IMR-90 (cell line): Measurements from ENCODE around the gene CDYL2. TPM values are rescaled to one million over a fixed set of nuclear protein-coding genes. Genes with fewer than 3 reads are reported as not detected.

Source experiments
- ATAC-seq: fragments of 200-7000 bp; cut with Tn5 transposase; 2 replicates; pipeline ENCODE4 v1.9.1; 2020; ENCODE audit warnings: low read depth, mild to moderate bottlenecking, moderate library complexity
- BruUV-seq: library from RNA; stranded (reverse); fragments of 400-500 nt; replicated peaks from 2 replicates; lab custom pipeline; 2021; lab: Mats Ljungman, UMichigan
- CTCF ChIA-PET: fragments of 300-600 bp; formaldehyde crosslinking; extraction: SDS; loops from one replicate; lab custom pipeline; 2021; ENCODE audit warnings: antibody characterized with exemption; lab: Yijun Ruan, JAX
- POLR2A ChIA-PET: fragments of 300-600 bp; sonication (Branson Sonifier 250); formaldehyde crosslinking; loops from one replicate; lab custom pipeline; 2022; ENCODE audit warnings: antibody characterized with exemption; ENCODE audit not compliant: unreplicated experiment; lab: Charles Lee
- DNase-seq: peaks from one replicate; pipeline ENCODE4 v3.0.0; 2013
- H2AFZ ChIP-seq: replicated peaks from 2 replicates; pipeline ENCODE3; 2013; ENCODE audit warnings: low read length, mild to moderate bottlenecking; ENCODE audit not compliant: poor library complexity
- H2AK5ac ChIP-seq: 2 replicates; pipeline ENCODE4 v1.6.1; 2013; ENCODE audit warnings: low read depth, low read length, inconsistent platforms
- H2AK9ac ChIP-seq: replicated peaks from 2 replicates; pipeline ENCODE3; 2013; ENCODE audit warnings: mild to moderate bottlenecking, low read depth, low read length, moderate library complexity; ENCODE audit not compliant: poor library complexity
- H2BK120ac ChIP-seq: 2 replicates; pipeline ENCODE4 v1.6.1; 2013; ENCODE audit warnings: low read depth, low read length, inconsistent platforms
- H2BK15ac ChIP-seq: 3 replicates; pipeline ENCODE4 v1.6.1; 2013; ENCODE audit warnings: low read depth, low read length, inconsistent platforms
- H2BK20ac ChIP-seq: 2 replicates; pipeline ENCODE4 v1.6.1; 2013; ENCODE audit warnings: low read depth, mild to moderate bottlenecking, inconsistent platforms, low read length, moderate library complexity
- H2BK5ac ChIP-seq: 2 replicates; pipeline ENCODE4 v1.6.1; 2013; ENCODE audit warnings: mild to moderate bottlenecking, low read depth, low read length, inconsistent platforms; ENCODE audit not compliant: poor library complexity, severe bottlenecking
- H3K14ac ChIP-seq: replicated peaks from 2 replicates; pipeline ENCODE4 v1.6.1; 2013; ENCODE audit warnings: low read depth, low read length, inconsistent platforms
- H3K18ac ChIP-seq: 2 replicates; pipeline ENCODE4 v1.6.1; 2013; ENCODE audit warnings: low read depth, low read length, control low read depth
- H3K23ac ChIP-seq: 2 replicates; pipeline ENCODE4 v1.6.1; 2013; ENCODE audit warnings: low read depth, low read length, inconsistent platforms
- H3K27ac ChIP-seq: 2 replicates; pipeline ENCODE4 v1.5.1; 2013; ENCODE audit warnings: mild to moderate bottlenecking, control low read depth, low read length; ENCODE audit not compliant: insufficient read depth
- H3K27me3 ChIP-seq: 2 replicates; pipeline ENCODE4 v1.6.1; 2013; ENCODE audit warnings: low read length; ENCODE audit not compliant: control insufficient read depth, insufficient read depth
- H3K36me3 ChIP-seq: 2 replicates; pipeline ENCODE4 v1.6.1; 2013; ENCODE audit warnings: low read length, mixed read lengths; ENCODE audit not compliant: control insufficient read depth, insufficient read depth
- H3K4ac ChIP-seq: 2 replicates; pipeline ENCODE4 v1.6.1; 2013; ENCODE audit warnings: low read depth, low read length, inconsistent platforms
- H3K4me1 ChIP-seq: 2 replicates; pipeline ENCODE4 v1.6.1; 2013; ENCODE audit warnings: low read length, mixed read lengths; ENCODE audit not compliant: control insufficient read depth, insufficient read depth
- H3K4me2 ChIP-seq: 2 replicates; pipeline ENCODE4 v1.6.1; 2013; ENCODE audit warnings: low read depth, mild to moderate bottlenecking, control low read depth, low read length, moderate library complexity
- H3K4me3 ChIP-seq: 2 replicates; pipeline ENCODE4 v1.5.1; 2013; ENCODE audit warnings: low read depth, mild to moderate bottlenecking, control low read depth, low read length, moderate library complexity; ENCODE audit not compliant: insufficient read depth
- H3K56ac ChIP-seq: 2 replicates; pipeline ENCODE4 v1.6.1; 2013; ENCODE audit warnings: low read length, inconsistent platforms; ENCODE audit not compliant: insufficient read depth; ENCODE audit errors: extremely low read depth
- H3K79me1 ChIP-seq, 2 experiments: 2 replicates each; pipeline ENCODE4 v1.6.1; 2013; ENCODE audit warnings: low read length in 2 of 2, inconsistent platforms in 1 of 2, low read depth in 1 of 2
- H3K9ac ChIP-seq: 2 replicates; pipeline ENCODE4 v1.6.1; 2013; ENCODE audit warnings: low read depth, low read length, control low read depth
- H3K9me1 ChIP-seq: 2 replicates; pipeline ENCODE4 v1.6.1; 2013; ENCODE audit warnings: low read length, inconsistent platforms; ENCODE audit not compliant: insufficient read depth
- H3K9me3 ChIP-seq: 2 replicates; pipeline ENCODE4 v1.6.1; 2013; ENCODE audit warnings: low read length; ENCODE audit not compliant: control insufficient read depth, insufficient read depth
- H4K20me1 ChIP-seq: 2 replicates; pipeline ENCODE4 v1.6.1; 2013; ENCODE audit warnings: low read length, inconsistent platforms; ENCODE audit not compliant: insufficient read depth
- H4K5ac ChIP-seq: 2 replicates; pipeline ENCODE4 v1.6.1; 2013; ENCODE audit warnings: mild to moderate bottlenecking, low read depth, low read length, control low read depth
- H4K8ac ChIP-seq, 2 experiments: 2 replicates each; pipeline ENCODE4 v1.6.1; 2013; ENCODE audit warnings: low read depth in 2 of 2, low read length in 2 of 2, control low read depth in 1 of 2, inconsistent platforms in 1 of 2
- H4K91ac ChIP-seq: 2 replicates; pipeline ENCODE4 v1.6.1; 2013; ENCODE audit warnings: low read depth, low read length, inconsistent platforms; ENCODE audit not compliant: insufficient read depth
- BHLHE40 ChIP-seq: fragments of 150-350 bp; IDR thresholded peaks from 2 replicates; pipeline ENCODE4 v1.6.1; 2016; ENCODE audit warnings: mild to moderate bottlenecking, low read depth, low read length
- CEBPB ChIP-seq: IDR thresholded peaks from 2 replicates; pipeline ENCODE4 v1.6.1; 2012; ENCODE audit warnings: low read depth, low read length, improper control_type of control experiment
- CHD1 ChIP-seq: IDR thresholded peaks from 2 replicates; pipeline ENCODE4 v1.6.1; 2012; ENCODE audit warnings: low read depth, low read length, improper control_type of control experiment
- CTCF ChIP-seq: conservative IDR thresholded peaks from 2 replicates; pipeline ENCODE4 v1.5.1; 2012; ENCODE audit warnings: mild to moderate bottlenecking, low read depth, low read length, improper control_type of control experiment
- FOS ChIP-seq: fragments of 150-350 bp; IDR thresholded peaks from 2 replicates; pipeline ENCODE4 v1.6.1; 2016; ENCODE audit warnings: low read depth, low read length
- MAZ ChIP-seq: IDR thresholded peaks from 2 replicates; pipeline ENCODE4 v1.6.1; 2012; ENCODE audit warnings: low read depth, mild to moderate bottlenecking, low read length, improper control_type of control experiment, moderate library complexity, borderline replicate concordance
- NFE2L2 ChIP-seq: fragments of 150-350 bp; IDR thresholded peaks from 2 replicates; pipeline ENCODE4 v1.6.1; 2016; ENCODE audit warnings: low read depth, mild to moderate bottlenecking, low read length
- POLR2A ChIP-seq: IDR thresholded peaks from 2 replicates; pipeline ENCODE4 v1.6.1; 2012; ENCODE audit warnings: mild to moderate bottlenecking, low read depth, low read length
- RFX5 ChIP-seq: IDR thresholded peaks from 2 replicates; pipeline ENCODE4 v1.8.0; 2012; ENCODE audit warnings: low read depth, mild to moderate bottlenecking, low read length, moderate library complexity
- SMC3 ChIP-seq: fragments of 150-350 bp; IDR thresholded peaks from 2 replicates; pipeline ENCODE4 v1.6.1; 2016; ENCODE audit warnings: low read depth, mild to moderate bottlenecking, antibody characterized with exemption, low read length, moderate library complexity
- USF2 ChIP-seq: fragments of 150-350 bp; IDR thresholded peaks from 2 replicates; pipeline ENCODE4 v1.6.1; 2017; ENCODE audit warnings: mild to moderate bottlenecking, antibody characterized with exemption, low read length, low read depth
- WGBS, 2 experiments: methylation state at CpG; one replicate each; pipeline versions ENCODE4 v1.1.5 to v1.1.7; 2013; ENCODE audit warnings: missing lambda C conversion rate in 2 of 2; ENCODE audit not compliant: insufficient read length in 1 of 2; ENCODE audit errors: extremely low coverage in 2 of 2; 5-methylcytosine and 5-hydroxymethylcytosine counted together
- dilution Hi-C: fragments of 300-500 bp; cut with HindIII; formaldehyde crosslinking; loops from one replicate; pipeline ENCODE4 v1.14.3; 2018; ENCODE audit warnings: low sequenced_read_pairs; ENCODE audit not compliant: unreplicated experiment
- in situ Hi-C: fragments of 300-500 bp; cut with MboI; formaldehyde crosslinking; loops from 3 replicates; pipeline ENCODE4 v1.14.3; 2019; ENCODE audit warnings: low sequenced_read_pairs, inconsistent platforms, mixed read lengths
- intact Hi-C: fragments of 100-400 bp; cut with micrococcal nuclease; formaldehyde crosslinking; loops from 2 replicates; pipeline ENCODE4 v1.10.0; 2022
- polyA plus RNA-seq, 3 experiments: library from polyadenylated mRNA; depleted of rRNA; stranded (reverse); fragments of >200 nt; gene quantifications; 2 replicates each; pipeline ENCODE4 v1.2.3, GENCODE V29; 2012; ENCODE audit warnings: low replicate concordance in 1 of 3
- total RNA-seq: library from RNA; depleted of rRNA; stranded (reverse); fragments of >200 nt; gene quantifications from 2 replicates; pipeline ENCODE4 v1.2.3, GENCODE V29; 2012
- TF ChIP-seq, protein P1 (sequence below): fragments of 150-350 bp; IDR thresholded peaks from 2 replicates; pipeline ENCODE4 v1.6.1; 2016; ENCODE audit warnings: low read depth, mild to moderate bottlenecking, low read length, moderate library complexity, borderline replicate concordance

The CDYL2 gene
- total and polyA plus RNA-seq, 2 of the 4 experiments (the other 2 are of a cell fraction), result 1.2 to 3.9 TPM

GRCh38 chr16:80731915-80732314 is 72.5 kb downstream of the CDYL2 start:
- ATAC-seq, result no peak
- Histone ChIP-seq H3K4me3 (no peak overlapping the region), H3K14ac (no peak overlapping the region), H2BK120ac (no peak overlapping the region), H3K56ac (no peak overlapping the region), H3K4me1 (no peaks in the 10 kb centered on the region), H3K9ac (no peak overlapping the region), H3K9me3 (no peaks in the 10 kb centered on the region), H2BK20ac (no peak overlapping the region), H4K91ac (no peak overlapping the region), H3K4me2 (no peak overlapping the region), H2AK5ac (no peak overlapping the region), H4K8ac (no peak overlapping the region), H3K36me3 (no peaks in the 10 kb centered on the region), H4K5ac (no peak overlapping the region), H2BK5ac (no peak overlapping the region), H3K27me3 (no peaks in the 10 kb centered on the region), H3K23ac (no peak overlapping the region), H2AK9ac (no peak overlapping the region), H2BK15ac (no peak overlapping the region), H3K9me1 (no peaks in the 10 kb centered on the region), H3K27ac (no peak overlapping the region), H4K20me1 (no peaks in the 10 kb centered on the region), H2AFZ (no peak overlapping the region), H3K4ac (no peak overlapping the region), H3K79me1 (no peaks in the 10 kb centered on the region; a peak in 1 of 4 replicates), H3K18ac (no peak overlapping the region)
- in situ Hi-C loops (no loop called here), intact Hi-C loops (no loop called here), dilution Hi-C loops (no loop called here)
- ChIA-PET POLR2A (no interaction called here), CTCF (no interaction called here)
- no peak for DNase-seq
- TF ChIP-seq, protein P1, sequence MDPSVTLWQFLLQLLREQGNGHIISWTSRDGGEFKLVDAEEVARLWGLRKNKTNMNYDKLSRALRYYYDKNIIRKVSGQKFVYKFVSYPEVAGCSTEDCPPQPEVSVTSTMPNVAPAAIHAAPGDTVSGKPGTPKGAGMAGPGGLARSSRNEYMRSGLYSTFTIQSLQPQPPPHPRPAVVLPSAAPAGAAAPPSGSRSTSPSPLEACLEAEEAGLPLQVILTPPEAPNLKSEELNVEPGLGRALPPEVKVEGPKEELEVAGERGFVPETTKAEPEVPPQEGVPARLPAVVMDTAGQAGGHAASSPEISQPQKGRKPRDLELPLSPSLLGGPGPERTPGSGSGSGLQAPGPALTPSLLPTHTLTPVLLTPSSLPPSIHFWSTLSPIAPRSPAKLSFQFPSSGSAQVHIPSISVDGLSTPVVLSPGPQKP, result no peak
- TF ChIP-seq POLR2A (no peak), RFX5 (no peak), USF2 (no peak), SMC3 (no peak), CTCF (no peak), CEBPB (no peak), FOS (no peak), MAZ (no peak), CHD1 (no peak), BHLHE40 (no peak), NFE2L2 (no peak)
- WGBS, 2 experiments, result no CpG with 5 or more reads among the region's 2 CpGs
- BruUV-seq, result no TSS peak
